Endothelial cell of umbilical vein (primary cell): ENCODE results near the gene SMCHD1. TPM values are rescaled to one million over a fixed set of nuclear protein-coding genes. Genes with fewer than 3 reads are reported as not detected.

Source experiments
- BruUV-seq: library from RNA; stranded (reverse); fragments of 400-500 nt; replicated peaks from 2 replicates; lab custom pipeline; 2021; lab: Mats Ljungman, UMichigan
- CTCF ChIA-PET: fragments of 300-600, 350-600 bp; sonication (Branson Sonifier 250); formaldehyde crosslinking; loops from one replicate; lab custom pipeline; 2021; ENCODE audit warnings: antibody characterized with exemption, inconsistent platforms; lab: Charles Lee
- POLR2A ChIA-PET: fragments of 300-600, 350-600 bp; sonication (Branson Sonifier 250); formaldehyde crosslinking; loops from one replicate; lab custom pipeline; 2021; ENCODE audit warnings: antibody characterized with exemption, inconsistent platforms; lab: Charles Lee
- DNase-seq: peaks from one replicate; pipeline ENCODE4 v3.0.0-alpha.2; 2011; ENCODE audit warnings: low read depth, low spot score
- FAIRE-seq: peaks from 2 replicates; lab custom pipeline; 2011; peaks lifted over from hg19 to GRCh38; lab: Jason Lieb, UNC
- H2AFZ ChIP-seq: 2 replicates; pipeline ENCODE4 v1.6.0; 2012; ENCODE audit warnings: low read depth, low read length, control low read depth, inconsistent platforms
- H3K27ac ChIP-seq: 2 replicates; pipeline ENCODE4 v1.5.1; 2011; ENCODE audit warnings: low read depth, mild to moderate bottlenecking, control low read depth, low read length, moderate library complexity; ENCODE audit not compliant: insufficient read depth
- H3K27me3 ChIP-seq, 2 experiments: 2 replicates each; pipeline versions ENCODE4 v1.6.0 to v1.6.1; 2011; ENCODE audit warnings: low read length in 2 of 2, mixed read lengths in 1 of 2; ENCODE audit not compliant: control insufficient read depth in 2 of 2, insufficient read depth in 2 of 2
- H3K36me3 ChIP-seq, 2 experiments: 2 replicates in 1 of 2; 3 replicates in 1 of 2; pipeline ENCODE4 v1.5.1; 2011; ENCODE audit warnings: low read length in 2 of 2, mild to moderate bottlenecking in 1 of 2, moderate library complexity in 1 of 2; ENCODE audit not compliant: control insufficient read depth in 2 of 2, insufficient read depth in 2 of 2; ENCODE audit errors: extremely low read depth in 1 of 2
- H3K4me1 ChIP-seq: 3 replicates; pipeline ENCODE4 v1.5.1; 2011; ENCODE audit warnings: mild to moderate bottlenecking, low read length; ENCODE audit not compliant: control insufficient read depth, insufficient read depth; ENCODE audit errors: extremely low read depth
- H3K4me2 ChIP-seq: 2 replicates; pipeline ENCODE4 v1.6.1; 2011; ENCODE audit warnings: low read length, control low read depth, mixed read lengths; ENCODE audit not compliant: insufficient read depth
- H3K4me3 ChIP-seq, 3 experiments: fragments of 200-600 bp in 1 of 3; sonication (generic), shearing (Covaris generic) in 1 of 3; replicated peaks in 1 of 3; 2 replicates each; pipeline ENCODE4 v1.5.1; 2011 to 2016; ENCODE audit warnings: control low read depth in 3 of 3, low read length in 3 of 3, mild to moderate bottlenecking in 2 of 3, inconsistent platforms in 1 of 3, low read depth in 1 of 3, moderate library complexity in 1 of 3; ENCODE audit not compliant: insufficient read depth in 1 of 3
- H3K79me2 ChIP-seq: 2 replicates; pipeline ENCODE4 v1.6.0; 2012; ENCODE audit warnings: low read length, inconsistent platforms; ENCODE audit not compliant: control insufficient read depth, insufficient read depth
- H3K9ac ChIP-seq: replicated peaks from 2 replicates; pipeline ENCODE3; 2011; ENCODE audit warnings: low read length, control low read depth; ENCODE audit not compliant: insufficient read depth; ENCODE audit errors: extremely low read depth
- H3K9me1 ChIP-seq: replicated peaks from 3 replicates; pipeline ENCODE4 v1.6.0; 2011; ENCODE audit warnings: mild to moderate bottlenecking, low read length; ENCODE audit not compliant: control insufficient read depth, insufficient read depth; ENCODE audit errors: extremely low read depth
- H3K9me3 ChIP-seq: replicated peaks from 2 replicates; pipeline ENCODE4 v1.5.1; 2012; ENCODE audit warnings: low read length, inconsistent platforms; ENCODE audit not compliant: control insufficient read depth, insufficient read depth
- H4K20me1 ChIP-seq: replicated peaks from 2 replicates; pipeline ENCODE3; 2011; ENCODE audit warnings: mild to moderate bottlenecking, low read length; ENCODE audit not compliant: control insufficient read depth, insufficient read depth; ENCODE audit errors: extremely low read depth
- EZH2 ChIP-seq: IDR thresholded peaks from 2 replicates; pipeline ENCODE4 v1.6.1; 2012; ENCODE audit warnings: borderline replicate concordance, low read depth, mild to moderate bottlenecking, moderate library complexity, low read length, inconsistent platforms; ENCODE audit not compliant: severe bottlenecking
- FOS ChIP-seq: IDR thresholded peaks from 2 replicates; pipeline ENCODE4 v1.6.1; 2011; ENCODE audit warnings: mild to moderate bottlenecking, low read length, moderate library complexity, borderline replicate concordance; ENCODE audit not compliant: insufficient read depth
- GATA2 ChIP-seq: IDR thresholded peaks from 2 replicates; pipeline ENCODE4 v1.7.0; 2011; ENCODE audit warnings: low read depth, mild to moderate bottlenecking, moderate library complexity, mixed read lengths, low read length; ENCODE audit not compliant: insufficient read length, insufficient read depth
- JUN ChIP-seq: IDR thresholded peaks from 2 replicates; pipeline ENCODE4 v1.6.1; 2011; ENCODE audit warnings: borderline replicate concordance, low read depth; ENCODE audit not compliant: insufficient read length, insufficient read depth
- dilution Hi-C: fragments of 300-500 bp; cut with MboI; formaldehyde crosslinking; loops from one replicate; pipeline ENCODE4 v1.15.0; 2019; ENCODE audit warnings: low sequenced_read_pairs; ENCODE audit not compliant: extremely low pct_ligation_motif_present
- intact Hi-C: fragments of 100-400 bp; cut with micrococcal nuclease; formaldehyde crosslinking; loops from one replicate; pipeline ENCODE4 v1.10.0; 2022
- polyA plus RNA-seq, 4 experiments: library from polyadenylated mRNA; depleted of rRNA in 3 of 4; stranded (reverse) in 3 of 4; unstranded in 1 of 4; fragments of >200 nt; gene quantifications; 2 replicates each; pipeline versions ENCODE4 v1.2.1 to v1.2.3, GENCODE V29; 2011 to 2012; ENCODE audit warnings: missing spikeins in 1 of 4
- total RNA-seq: library from RNA; stranded (reverse); gene quantifications from 2 replicates; pipeline ENCODE4 v1.2.3, GENCODE V29; 2021
- TF ChIP-seq, protein P1 (sequence below), 2 donors: IDR thresholded peaks; 1 replicate in 1 of 2; 2 replicates in 1 of 2; pipeline ENCODE4 v1.5.1; 2011; ENCODE audit warnings: low read length in 2 of 2, mild to moderate bottlenecking in 2 of 2, moderate library complexity in 2 of 2, control low read depth in 1 of 2, inconsistent platforms in 1 of 2, low read depth in 1 of 2; ENCODE audit not compliant: insufficient read depth in 1 of 2; ENCODE audit errors: extremely low read depth in 1 of 2
- TF ChIP-seq, protein P2 (sequence below): IDR thresholded peaks from 2 replicates; pipeline ENCODE4 v1.6.1; 2011; ENCODE audit not compliant: insufficient read depth, insufficient read length

SMCHD1 gene
- total and polyA plus RNA-seq, 2 donors (not counting 3 experiments of a cell fraction or from before 2014, with no cell fraction given), result 7.4 to 39.9 TPM

DNA sequence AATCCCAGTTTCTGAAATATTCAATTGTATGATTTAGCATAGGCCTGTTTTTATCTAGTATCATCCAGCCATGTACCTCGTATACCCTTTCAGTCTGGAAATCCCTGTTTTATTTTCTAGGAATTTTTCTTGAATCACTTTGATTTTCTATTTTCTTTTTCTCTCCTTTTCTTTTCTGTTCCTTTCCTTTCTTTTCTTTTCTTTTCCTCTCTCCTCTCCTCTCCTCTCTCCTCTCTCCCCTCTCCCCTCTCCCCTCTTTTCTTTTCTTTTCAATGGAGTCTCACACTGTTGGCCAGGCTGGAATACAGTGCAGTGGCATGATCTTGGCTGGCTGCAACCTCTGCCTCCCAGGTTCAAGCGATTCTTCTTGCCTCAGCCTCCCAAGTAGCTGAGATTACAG lies 63.5 kb downstream of the SMCHD1 start:
- H3K9ac ChIP-seq, result no peak overlapping the region
- no peaks in the 10 kb centered on the region for H3K79me2 ChIP-seq
- dilution Hi-C loops, result no loop called here
- FAIRE-seq (no peak), DNase-seq (no peak)
- peaks cover 0 to 4% of the 10 kb centered on the region in 2 experiments for H3K36me3 ChIP-seq
- ChIA-PET CTCF (no interaction called here), POLR2A (no interaction called here)
- no peak overlapping the region for H3K4me2 ChIP-seq
- no peak overlapping the region for H2AFZ ChIP-seq
- no peaks in the 10 kb centered on the region for H4K20me1 ChIP-seq
- H3K4me1 ChIP-seq, result no peaks in the 10 kb centered on the region
- no peak overlapping the region for H3K27ac ChIP-seq
- no peaks in the 10 kb centered on the region for H3K27me3 ChIP-seq
- BruUV-seq, result no TSS peak
- no peaks in the 10 kb centered on the region for H3K9me3 ChIP-seq
- TF ChIP-seq GATA2 (no peak), EZH2 (no peak), FOS (no peak)
- TF ChIP-seq, protein P1, sequence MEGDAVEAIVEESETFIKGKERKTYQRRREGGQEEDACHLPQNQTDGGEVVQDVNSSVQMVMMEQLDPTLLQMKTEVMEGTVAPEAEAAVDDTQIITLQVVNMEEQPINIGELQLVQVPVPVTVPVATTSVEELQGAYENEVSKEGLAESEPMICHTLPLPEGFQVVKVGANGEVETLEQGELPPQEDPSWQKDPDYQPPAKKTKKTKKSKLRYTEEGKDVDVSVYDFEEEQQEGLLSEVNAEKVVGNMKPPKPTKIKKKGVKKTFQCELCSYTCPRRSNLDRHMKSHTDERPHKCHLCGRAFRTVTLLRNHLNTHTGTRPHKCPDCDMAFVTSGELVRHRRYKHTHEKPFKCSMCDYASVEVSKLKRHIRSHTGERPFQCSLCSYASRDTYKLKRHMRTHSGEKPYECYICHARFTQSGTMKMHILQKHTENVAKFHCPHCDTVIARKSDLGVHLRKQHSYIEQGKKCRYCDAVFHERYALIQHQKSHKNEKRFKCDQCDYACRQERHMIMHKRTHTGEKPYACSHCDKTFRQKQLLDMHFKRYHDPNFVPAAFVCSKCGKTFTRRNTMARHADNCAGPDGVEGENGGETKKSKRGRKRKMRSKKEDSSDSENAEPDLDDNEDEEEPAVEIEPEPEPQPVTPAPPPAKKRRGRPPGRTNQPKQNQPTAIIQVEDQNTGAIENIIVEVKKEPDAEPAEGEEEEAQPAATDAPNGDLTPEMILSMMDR (IDR thresholded peaks at IDR 0.05; ENCODE audit: extremely low read depth in 1 of 2, insufficient read depth in 1 of 2, low read depth in 1 of 2, low read length in 2 of 2), result no peak
- TF ChIP-seq, protein P2, sequence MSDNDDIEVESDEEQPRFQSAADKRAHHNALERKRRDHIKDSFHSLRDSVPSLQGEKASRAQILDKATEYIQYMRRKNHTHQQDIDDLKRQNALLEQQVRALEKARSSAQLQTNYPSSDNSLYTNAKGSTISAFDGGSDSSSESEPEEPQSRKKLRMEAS, result no peak
- H3K9me1 ChIP-seq, result no peaks in the 10 kb centered on the region
- intact Hi-C loops, result no loop called here
- H3K4me3 ChIP-seq, result no peak overlapping the region

DNA sequence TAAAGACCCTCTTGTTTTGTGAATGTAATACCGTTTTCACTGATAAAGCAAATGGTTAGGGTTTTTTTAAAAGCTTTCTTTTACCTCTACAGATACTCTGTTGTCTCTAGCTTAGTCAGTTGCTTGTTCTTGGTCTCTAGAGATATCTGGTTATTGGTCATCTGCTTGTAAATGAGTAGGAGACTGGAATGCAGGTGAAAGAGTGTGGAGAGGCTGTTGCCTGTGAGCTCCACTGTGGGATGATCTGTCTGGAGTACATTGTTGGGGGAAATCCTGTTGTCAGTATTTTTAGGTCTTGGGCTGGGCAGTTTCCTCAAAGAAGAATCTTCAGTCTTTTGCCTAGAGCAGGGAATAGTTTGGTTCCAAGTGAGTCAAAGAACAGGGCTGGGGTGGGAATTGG lies 67.7 kb downstream of the SMCHD1 start:
- Histone ChIP-seq H3K4me1 (no peaks in the 10 kb centered on the region), H3K9ac (no peak overlapping the region), H3K79me2 (no peaks in the 10 kb centered on the region), H2AFZ (no peak overlapping the region), H3K36me3 (peaks cover 0 to 8% of the 10 kb centered on the region in 2 experiments), H3K4me2 (no peak overlapping the region), H3K9me3 (no peaks in the 10 kb centered on the region), H4K20me1 (no peaks in the 10 kb centered on the region), H3K27ac (no peak overlapping the region), H3K27me3 (no peaks in the 10 kb centered on the region), H3K4me3 (no peak overlapping the region), H3K9me1 (no peaks in the 10 kb centered on the region)
- dilution Hi-C loops (no loop called here), intact Hi-C loops (no loop called here)
- no peak for DNase-seq
- ChIA-PET POLR2A (no interaction called here), CTCF (interaction anchor here (1.9 kb wide), 1 partner anchor 19 kb away, joined by 5 read pairs; no protein-coding TSS in a partner anchor)
- BruUV-seq, result no TSS peak
- TF ChIP-seq GATA2 (no peak), FOS (no peak), JUN (no peak), EZH2 (no peak)
- FAIRE-seq, result no peak
